Measurements from ENCODE around the gene CER1. TPM values are rescaled to one million over a fixed set of nuclear protein-coding genes. Genes with fewer than 3 reads are reported as not detected.

The CER1 gene
- total RNA-seq, 4 donors from 2014 or later = not detected

- Histone ChIP-seq H3K9me3 (no peaks in the 10 kb centered on the region), H3K27me3 (no peaks in the 10 kb centered on the region), H3K4me3 (no peak overlapping the region), H3K36me3 (no peaks in the 10 kb centered on the region), H3K4me1 (no peaks in the 10 kb centered on the region), H3K27ac (no peak overlapping the region)
- WGBS, 2 donors (ENCODE audit: low coverage in 1 of 2) = 41 to 67% methylated on average over 2 of the region's 2 CpGs
- TF ChIP-seq POLR2AphosphoS5 (IDR thresholded peaks at IDR 0.05) (no peak), POLR2A (IDR thresholded peaks at IDR 0.05) (no peak), EP300 (IDR thresholded peaks at IDR 0.05) (no peak), CTCF (IDR thresholded peaks at IDR 0.05) (no peak)
- ATAC-seq = no peak
Observed at GRCh38 chr9:14730461-14730898, 7.9 kb upstream of the CER1 start.

- TF ChIP-seq POLR2AphosphoS5 (IDR thresholded peaks at IDR 0.05) = no peak
- TF ChIP-seq EP300 (IDR thresholded peaks at IDR 0.05) = no peak
- no peak for TF ChIP-seq POLR2A (IDR thresholded peaks at IDR 0.05)
- no peak for TF ChIP-seq CTCF (IDR thresholded peaks at IDR 0.05)
Observed at GRCh38 chr9:14723301-14723700, 768 bp upstream of the CER1 start.

GRCh38 chr9:14719231-14719923 is 3.2 kb downstream of the CER1 start:
- H3K27me3 ChIP-seq = peaks cover 25% of the 10 kb centered on the region
- WGBS, 2 donors (ENCODE audit: low coverage in 1 of 2) = 67 to 70% methylated on average over 8 of the region's 8 CpGs
- H3K27ac ChIP-seq = no peak overlapping the region
- no peaks in the 10 kb centered on the region for H3K4me1 ChIP-seq
- no peak overlapping the region for H3K4me3 ChIP-seq
- no peak for ATAC-seq
- TF ChIP-seq POLR2AphosphoS5 (IDR thresholded peaks at IDR 0.05) (no peak), EP300 (IDR thresholded peaks at IDR 0.05) (no peak), POLR2A (IDR thresholded peaks at IDR 0.05) (no peak), CTCF (IDR thresholded peaks at IDR 0.05) (no peak)
- no peaks in the 10 kb centered on the region for H3K9me3 ChIP-seq
- no peaks in the 10 kb centered on the region for H3K36me3 ChIP-seq

More at GRCh38 chr9:14723301-14723700, 768 bp upstream of the CER1 start:
- peaks cover 20% of the 10 kb centered on the region for H3K27me3 ChIP-seq
- no peak overlapping the region for H3K27ac ChIP-seq
- no peak overlapping the region for H3K4me3 ChIP-seq
- 48 to 56% methylated on average over 4 of the region's 4 CpGs for WGBS, 2 donors (ENCODE audit: low coverage in 1 of 2)
- no peaks in the 10 kb centered on the region for H3K9me3 ChIP-seq
- no peak for ATAC-seq
- H3K36me3 ChIP-seq = no peaks in the 10 kb centered on the region
- no peaks in the 10 kb centered on the region for H3K4me1 ChIP-seq

GRCh38 chr9:14715102-14715501 is 7.4 kb downstream of the CER1 start:
- ATAC-seq = no peak
- no peaks in the 10 kb centered on the region for H3K36me3 ChIP-seq
- H3K27me3 ChIP-seq = peaks cover 13% of the 10 kb centered on the region
- no peak overlapping the region for H3K27ac ChIP-seq
- no peaks in the 10 kb centered on the region for H3K4me1 ChIP-seq
- no peak overlapping the region for H3K4me3 ChIP-seq
- WGBS, 2 donors (ENCODE audit: low coverage in 1 of 2) = 59 to 60% methylated on average over 4 of the region's 4 CpGs
- TF ChIP-seq POLR2AphosphoS5 (IDR thresholded peaks at IDR 0.05) = no peak
- no peak for TF ChIP-seq EP300 (IDR thresholded peaks at IDR 0.05)
- no peak for TF ChIP-seq CTCF (IDR thresholded peaks at IDR 0.05)
- no peak for TF ChIP-seq POLR2A (IDR thresholded peaks at IDR 0.05)
- H3K9me3 ChIP-seq = no peaks in the 10 kb centered on the region

GRCh38 chr9:14713187-14713767 is 9.3 kb downstream of the CER1 start:
- Histone ChIP-seq H3K4me1 (no peaks in the 10 kb centered on the region), H3K27me3 (peaks cover 8% of the 10 kb centered on the region), H3K27ac (no peak overlapping the region), H3K9me3 (peaks cover 0 to 6% (median 0%) of the 10 kb centered on the region in 3 donors), H3K36me3 (no peaks in the 10 kb centered on the region), H3K4me3 (no peak overlapping the region)
- TF ChIP-seq CTCF (IDR thresholded peaks at IDR 0.05) (no peak), POLR2AphosphoS5 (IDR thresholded peaks at IDR 0.05) (no peak), POLR2A (IDR thresholded peaks at IDR 0.05) (no peak), EP300 (IDR thresholded peaks at IDR 0.05) (no peak)
- ATAC-seq = no peak
- 81 to 84% methylated on average over 3 of the region's 3 CpGs for WGBS, 2 donors (ENCODE audit: low coverage in 1 of 2)

Measured in gastroesophageal sphincter (tissue), 4 donors.